ENCODE measurements around the gene FRMD1. TPM values are rescaled to one million over a fixed set of nuclear protein-coding genes. Genes with fewer than 3 reads are reported as not detected.

FRMD1 gene
- total RNA-seq, 1 experiment from 2014 or later, result not detected

DNA sequence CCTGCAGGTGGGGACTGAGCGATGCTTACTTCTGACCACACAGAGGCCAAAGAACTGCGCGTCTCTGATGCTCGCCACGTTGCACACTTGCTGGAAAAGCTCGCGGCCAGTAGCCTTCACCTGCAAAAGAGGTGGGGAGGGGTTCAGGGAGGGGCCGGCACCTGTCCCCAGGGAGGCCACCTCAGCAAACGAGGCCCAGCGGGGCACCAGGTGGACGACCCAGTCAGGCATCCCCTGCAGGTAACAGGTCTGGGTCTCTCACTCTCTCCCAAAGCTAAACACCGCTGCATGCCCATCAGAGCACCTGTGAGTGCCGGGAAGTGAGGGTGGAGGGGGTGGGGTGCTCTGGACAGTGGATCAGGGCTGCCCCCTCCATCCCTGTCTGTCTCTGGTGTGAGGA lies 3.8 kb downstream of the FRMD1 start:
- H3F3A ChIP-seq (ENCODE audit: low read length, unreplicated experiment), result no peaks in the 10 kb centered on the region
- ATAC-seq (no peak), DNase-seq (no peak)
- intact Hi-C loops (cut with micrococcal nuclease), result no loop called here
- no peaks in the 10 kb centered on the region for H3K36me3 ChIP-seq (ENCODE audit: low read depth, low read length)
- H4K20me1 ChIP-seq (ENCODE audit: low read length), result no peaks in the 10 kb centered on the region
- CTCF ChIA-PET, result no interaction called here
- H3K4me1 ChIP-seq (ENCODE audit: insufficient read depth, low read length), result no peaks in the 10 kb centered on the region
- no peak overlapping the region for H3K27ac ChIP-seq (ENCODE audit: low read length)
- no peaks in the 10 kb centered on the region for H3K79me2 ChIP-seq (ENCODE audit: low read length)
- BruUV-seq (replicated peaks), result no TSS peak
- H3K4me3 ChIP-seq (ENCODE audit: low read length), result no peak overlapping the region
- H3K9me2 ChIP-seq (replicated peaks; ENCODE audit: low read length), result no peaks in the 10 kb centered on the region
- POLR2A ChIA-PET (ENCODE audit: unreplicated experiment), result no interaction called here
- no peak overlapping the region for H2AFZ ChIP-seq (ENCODE audit: low read length)
- H3K9me3 ChIP-seq (ENCODE audit: low read length), result no peaks in the 10 kb centered on the region
- TF ChIP-seq EZH2 (IDR thresholded peaks at IDR 0.05; ENCODE audit: low read length, unreplicated experiment) (no peak), EZH2phosphoT487 (IDR thresholded peaks at IDR 0.05; ENCODE audit: borderline replicate concordance, low read length) (no peak)
- TF ChIP-seq, protein P1, sequence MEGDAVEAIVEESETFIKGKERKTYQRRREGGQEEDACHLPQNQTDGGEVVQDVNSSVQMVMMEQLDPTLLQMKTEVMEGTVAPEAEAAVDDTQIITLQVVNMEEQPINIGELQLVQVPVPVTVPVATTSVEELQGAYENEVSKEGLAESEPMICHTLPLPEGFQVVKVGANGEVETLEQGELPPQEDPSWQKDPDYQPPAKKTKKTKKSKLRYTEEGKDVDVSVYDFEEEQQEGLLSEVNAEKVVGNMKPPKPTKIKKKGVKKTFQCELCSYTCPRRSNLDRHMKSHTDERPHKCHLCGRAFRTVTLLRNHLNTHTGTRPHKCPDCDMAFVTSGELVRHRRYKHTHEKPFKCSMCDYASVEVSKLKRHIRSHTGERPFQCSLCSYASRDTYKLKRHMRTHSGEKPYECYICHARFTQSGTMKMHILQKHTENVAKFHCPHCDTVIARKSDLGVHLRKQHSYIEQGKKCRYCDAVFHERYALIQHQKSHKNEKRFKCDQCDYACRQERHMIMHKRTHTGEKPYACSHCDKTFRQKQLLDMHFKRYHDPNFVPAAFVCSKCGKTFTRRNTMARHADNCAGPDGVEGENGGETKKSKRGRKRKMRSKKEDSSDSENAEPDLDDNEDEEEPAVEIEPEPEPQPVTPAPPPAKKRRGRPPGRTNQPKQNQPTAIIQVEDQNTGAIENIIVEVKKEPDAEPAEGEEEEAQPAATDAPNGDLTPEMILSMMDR (conservative IDR thresholded peaks at IDR 0.05; ENCODE audit: low read depth, low read length), result no peak
- peaks cover 8% of the 10 kb centered on the region for H3K27me3 ChIP-seq (ENCODE audit: low read length)
- H3K4me2 ChIP-seq (ENCODE audit: low read length), result no peak overlapping the region
- no peak overlapping the region for H3K9ac ChIP-seq (ENCODE audit: low read length)

DNA sequence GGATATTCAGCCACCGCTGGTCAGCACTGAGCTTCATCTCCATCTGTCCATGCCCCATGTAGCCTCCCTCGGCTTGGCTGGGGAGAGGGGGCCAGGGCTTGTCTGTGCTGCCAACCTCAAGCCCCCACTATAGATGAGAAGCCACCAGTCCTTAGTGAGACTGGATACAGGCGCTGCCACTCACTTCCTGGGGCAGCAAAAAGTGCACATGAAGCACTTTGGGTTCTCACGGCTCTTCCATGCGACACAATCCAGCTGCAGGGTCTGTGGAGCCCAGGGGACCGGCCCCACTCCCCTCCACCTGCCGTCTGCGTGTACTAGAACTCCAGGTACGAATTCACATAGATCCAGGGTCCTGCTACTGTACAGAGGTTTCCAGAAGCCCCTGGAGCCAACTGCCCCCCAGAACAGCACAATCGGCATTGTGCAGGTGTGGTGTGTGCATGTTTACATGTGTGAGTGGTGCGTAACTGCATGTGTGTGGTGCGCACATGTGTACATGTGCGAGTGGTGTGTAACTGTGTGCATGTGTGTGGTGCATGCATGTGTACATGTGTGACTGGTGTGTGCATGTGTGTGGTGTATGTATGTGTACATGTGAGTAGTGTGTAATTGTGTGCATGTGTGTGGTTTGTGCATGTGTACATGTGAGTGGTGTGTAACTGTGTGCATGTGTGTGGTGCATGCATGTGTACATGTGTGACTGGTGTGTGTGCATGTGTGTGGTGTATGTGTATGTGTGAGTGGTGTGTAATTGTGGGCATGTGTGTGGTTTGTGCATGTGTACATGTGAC lies 4.9 kb downstream of the FRMD1 start:
- ChIA-PET POLR2A (ENCODE audit: unreplicated experiment) (no interaction called here), CTCF (no interaction called here)
- no peak for DNase-seq
- intact Hi-C loops (cut with micrococcal nuclease), result no loop called here
- H3K9ac ChIP-seq (ENCODE audit: low read length), result no peak overlapping the region
- no peak overlapping the region for H3K27ac ChIP-seq (ENCODE audit: low read length)
- H3K4me3 ChIP-seq (ENCODE audit: low read length), result no peak overlapping the region
- BruUV-seq (replicated peaks), result no TSS peak
- H3K27me3 ChIP-seq (ENCODE audit: low read length), result peaks cover 16% of the 10 kb centered on the region
- no peaks in the 10 kb centered on the region for H3K4me1 ChIP-seq (ENCODE audit: insufficient read depth, low read length)
- H3F3A ChIP-seq (ENCODE audit: low read length, unreplicated experiment), result no peaks in the 10 kb centered on the region
- H3K9me3 ChIP-seq (ENCODE audit: low read length), result no peaks in the 10 kb centered on the region
- no peaks in the 10 kb centered on the region for H3K9me2 ChIP-seq (replicated peaks; ENCODE audit: low read length)
- no peaks in the 10 kb centered on the region for H3K79me2 ChIP-seq (ENCODE audit: low read length)
- TF ChIP-seq EZH2phosphoT487 (IDR thresholded peaks at IDR 0.05; ENCODE audit: borderline replicate concordance, low read length), result no peak
- TF ChIP-seq, protein P1 (conservative IDR thresholded peaks at IDR 0.05; ENCODE audit: low read depth, low read length), result no peak
- H2AFZ ChIP-seq (ENCODE audit: low read length), result no peak overlapping the region
- no peaks in the 10 kb centered on the region for H4K20me1 ChIP-seq (ENCODE audit: low read length)
- H3K4me2 ChIP-seq (ENCODE audit: low read length), result no peak overlapping the region
- no peak for ATAC-seq
- H3K36me3 ChIP-seq (ENCODE audit: low read depth, low read length), result no peaks in the 10 kb centered on the region

DNA sequence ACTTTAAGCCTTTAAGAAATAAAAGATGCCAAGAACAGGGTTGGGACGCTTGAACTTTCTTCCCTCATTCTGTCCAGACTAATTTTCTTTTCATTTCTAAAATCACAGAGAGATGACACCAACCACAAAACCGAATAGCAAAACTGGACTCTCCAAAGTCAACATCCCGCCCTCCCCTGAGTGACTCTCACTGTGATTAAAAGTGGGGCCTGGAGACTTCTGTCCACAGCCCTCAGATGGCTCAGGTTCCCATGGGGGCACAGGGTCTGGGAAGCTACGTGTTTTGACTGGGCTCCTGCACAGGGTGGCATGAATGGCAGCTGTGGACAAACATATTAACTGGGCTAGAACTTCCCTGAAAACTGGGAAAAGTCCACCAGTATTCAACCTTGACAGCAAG lies 6.3 kb downstream of the FRMD1 start:
- intact Hi-C loops (cut with micrococcal nuclease), result no loop called here
- Histone ChIP-seq H3K4me1 (ENCODE audit: insufficient read depth, low read length) (no peaks in the 10 kb centered on the region), H2AFZ (ENCODE audit: low read length) (no peak overlapping the region), H3K9ac (ENCODE audit: low read length) (no peak overlapping the region), H3F3A (ENCODE audit: low read length, unreplicated experiment) (no peaks in the 10 kb centered on the region), H4K20me1 (ENCODE audit: low read length) (no peaks in the 10 kb centered on the region), H3K9me2 (replicated peaks; ENCODE audit: low read length) (no peaks in the 10 kb centered on the region), H3K36me3 (ENCODE audit: low read depth, low read length) (no peaks in the 10 kb centered on the region), H3K4me2 (ENCODE audit: low read length) (no peak overlapping the region), H3K79me2 (ENCODE audit: low read length) (no peaks in the 10 kb centered on the region), H3K27ac (ENCODE audit: low read length) (no peak overlapping the region), H3K4me3 (ENCODE audit: low read length) (no peak overlapping the region), H3K9me3 (ENCODE audit: low read length) (no peaks in the 10 kb centered on the region), H3K27me3 (ENCODE audit: low read length) (peaks cover 22% of the 10 kb centered on the region)
- ATAC-seq (no peak), DNase-seq (no peak)
- POLR2A ChIA-PET (ENCODE audit: unreplicated experiment), result no interaction called here
- CTCF ChIA-PET, result no interaction called here
- TF ChIP-seq EZH2 (IDR thresholded peaks at IDR 0.05; ENCODE audit: low read length, unreplicated experiment), result no peak
- BruUV-seq (replicated peaks), result no TSS peak
